GM23338 (cell line): ENCODE measurements around the gene MIDN.

Source experiments
- EZH2phosphoT487 ChIP-seq: fragments of 200-600 bp; sonication (generic); IDR thresholded peaks from one replicate; pipeline ENCODE4 v1.8.1; 2018; ENCODE audit warnings: antibody characterized with exemption; ENCODE audit not compliant: unreplicated experiment
- JUNB ChIP-seq: IDR thresholded peaks from one replicate; pipeline ENCODE4 v1.6.1; 2016; ENCODE audit warnings: antibody characterized with exemption; ENCODE audit not compliant: unreplicated experiment
- POLR2AphosphoS5 ChIP-seq: IDR thresholded peaks from 2 replicates; pipeline ENCODE4 v1.6.1; 2016; ENCODE audit warnings: antibody characterized with exemption, low read depth
- TF ChIP-seq, protein P1 (sequence below), 2 experiments: fragments of 200-600 bp in 1 of 2; sonication (generic) in 1 of 2; conservative IDR thresholded peaks; 2 replicates each; pipeline versions ENCODE4 v1.5.1 to v1.6.1; 2016 to 2017; ENCODE audit warnings: antibody characterized with exemption in 2 of 2, low read depth in 2 of 2, mild to moderate bottlenecking in 2 of 2, moderate library complexity in 1 of 2
- TF ChIP-seq, protein P2 (sequence below): IDR thresholded peaks from 2 replicates; pipeline ENCODE4 v1.6.1; 2016; ENCODE audit warnings: antibody characterized with exemption

DNA sequence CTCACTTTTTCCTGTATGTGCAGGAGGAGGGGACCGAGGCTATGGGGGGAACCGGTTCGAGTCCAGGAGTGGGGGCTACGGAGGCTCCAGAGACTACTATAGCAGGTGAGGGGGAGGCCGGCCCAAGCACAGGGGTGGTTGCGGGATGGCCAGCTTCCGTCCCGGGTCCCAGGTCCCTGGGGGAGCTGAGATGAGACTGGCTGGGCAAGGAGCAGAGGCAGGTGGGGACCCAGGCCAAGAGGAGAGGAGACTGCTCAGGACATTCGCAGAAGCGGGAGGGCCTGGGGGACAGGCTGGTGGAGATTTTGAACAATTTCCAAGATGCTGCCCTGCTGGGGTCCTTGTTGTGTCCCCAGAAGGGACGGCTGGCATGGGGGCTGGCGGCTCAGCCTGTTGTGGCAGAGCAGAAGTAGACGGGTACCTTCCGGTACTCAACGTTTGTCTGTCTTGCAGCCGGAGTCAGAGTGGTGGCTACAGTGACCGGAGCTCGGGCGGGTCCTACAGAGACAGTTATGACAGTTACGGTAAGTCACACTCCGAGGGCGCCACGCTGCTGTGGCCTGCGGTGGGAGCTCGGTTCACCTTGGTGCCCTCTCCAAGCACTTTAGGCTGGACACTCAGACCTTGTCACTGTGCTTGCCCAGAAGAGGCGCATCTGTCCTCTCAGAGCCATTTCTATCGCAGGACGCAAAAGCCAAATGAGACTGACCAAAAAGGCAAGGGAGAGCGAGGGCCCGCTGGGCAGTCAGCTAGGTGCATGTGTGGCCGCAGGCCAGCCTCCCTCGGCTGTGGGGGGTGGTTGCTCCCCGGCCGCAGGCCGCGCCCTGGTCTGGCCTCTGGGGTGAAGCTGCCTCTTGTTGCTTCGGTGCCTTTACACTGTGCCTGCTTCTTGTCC, 23.4 kb downstream of the MIDN start:
- TF ChIP-seq EZH2phosphoT487 (no peak), POLR2AphosphoS5 (peak; percentile 19; the same call in 1 of the 2 replicates), JUNB (no peak)
- TF ChIP-seq, protein P1, sequence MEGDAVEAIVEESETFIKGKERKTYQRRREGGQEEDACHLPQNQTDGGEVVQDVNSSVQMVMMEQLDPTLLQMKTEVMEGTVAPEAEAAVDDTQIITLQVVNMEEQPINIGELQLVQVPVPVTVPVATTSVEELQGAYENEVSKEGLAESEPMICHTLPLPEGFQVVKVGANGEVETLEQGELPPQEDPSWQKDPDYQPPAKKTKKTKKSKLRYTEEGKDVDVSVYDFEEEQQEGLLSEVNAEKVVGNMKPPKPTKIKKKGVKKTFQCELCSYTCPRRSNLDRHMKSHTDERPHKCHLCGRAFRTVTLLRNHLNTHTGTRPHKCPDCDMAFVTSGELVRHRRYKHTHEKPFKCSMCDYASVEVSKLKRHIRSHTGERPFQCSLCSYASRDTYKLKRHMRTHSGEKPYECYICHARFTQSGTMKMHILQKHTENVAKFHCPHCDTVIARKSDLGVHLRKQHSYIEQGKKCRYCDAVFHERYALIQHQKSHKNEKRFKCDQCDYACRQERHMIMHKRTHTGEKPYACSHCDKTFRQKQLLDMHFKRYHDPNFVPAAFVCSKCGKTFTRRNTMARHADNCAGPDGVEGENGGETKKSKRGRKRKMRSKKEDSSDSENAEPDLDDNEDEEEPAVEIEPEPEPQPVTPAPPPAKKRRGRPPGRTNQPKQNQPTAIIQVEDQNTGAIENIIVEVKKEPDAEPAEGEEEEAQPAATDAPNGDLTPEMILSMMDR (conservative IDR thresholded peaks at IDR 0.05; ENCODE audit: low read depth in 2 of 2), result no peak
- TF ChIP-seq, protein P2, sequence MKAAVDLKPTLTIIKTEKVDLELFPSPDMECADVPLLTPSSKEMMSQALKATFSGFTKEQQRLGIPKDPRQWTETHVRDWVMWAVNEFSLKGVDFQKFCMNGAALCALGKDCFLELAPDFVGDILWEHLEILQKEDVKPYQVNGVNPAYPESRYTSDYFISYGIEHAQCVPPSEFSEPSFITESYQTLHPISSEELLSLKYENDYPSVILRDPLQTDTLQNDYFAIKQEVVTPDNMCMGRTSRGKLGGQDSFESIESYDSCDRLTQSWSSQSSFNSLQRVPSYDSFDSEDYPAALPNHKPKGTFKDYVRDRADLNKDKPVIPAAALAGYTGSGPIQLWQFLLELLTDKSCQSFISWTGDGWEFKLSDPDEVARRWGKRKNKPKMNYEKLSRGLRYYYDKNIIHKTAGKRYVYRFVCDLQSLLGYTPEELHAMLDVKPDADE, result no peak
